K562 (cell line): ENCODE results near the gene NLRP12.

Experiments
- POLR2AphosphoS5 ChIP-seq: IDR thresholded peaks from 2 replicates; pipeline ENCODE4 v1.6.1; 2011; ENCODE audit warnings: mild to moderate bottlenecking, low read depth, low read length, moderate library complexity; ENCODE audit not compliant: control insufficient read depth, insufficient read depth
- RUNX1 ChIP-seq: sonication (generic); IDR thresholded peaks from 2 replicates; pipeline ENCODE4 v1.6.1; 2016; ENCODE audit warnings: antibody characterized with exemption, low read depth
- SMC3 ChIP-seq: conservative IDR thresholded peaks from 2 replicates; pipeline ENCODE4 v1.6.1; 2011; ENCODE audit warnings: low read depth, low read length, improper control_type of control experiment; ENCODE audit not compliant: insufficient read depth

DNA sequence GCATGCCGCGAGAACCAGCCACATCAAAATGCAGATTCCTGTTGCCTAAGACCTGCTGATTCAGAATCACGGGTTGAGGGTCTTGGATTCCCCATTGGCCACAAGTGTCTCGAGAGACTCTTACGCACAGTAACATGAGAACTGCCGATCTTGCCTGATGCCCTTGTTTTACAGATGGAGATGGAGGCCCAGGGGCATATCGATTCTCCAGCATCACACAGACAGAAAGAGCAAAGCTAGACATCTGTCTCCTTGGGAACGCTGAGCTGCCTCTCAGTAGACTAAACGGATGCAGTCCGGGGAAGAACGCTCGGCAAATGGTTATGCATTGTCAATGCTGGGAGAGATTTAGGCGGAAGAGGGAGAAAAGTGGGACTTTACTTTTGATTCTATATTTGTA lies 5.4 kb downstream of the NLRP12 start:
- TF ChIP-seq POLR2AphosphoS5 (no peak), RUNX1 (no peak), SMC3 (no peak)
